HepG2 (cell line): ENCODE data around the gene CDK14. TPM values are rescaled to one million over a fixed set of nuclear protein-coding genes. Genes with fewer than 3 reads are reported as not detected.

Source experiments
- CEBPB ChIP-seq: IDR thresholded peaks from 2 replicates; pipeline ENCODE4 v1.6.1; 2011; ENCODE audit warnings: low read depth, low read length, improper control_type of control experiment, borderline replicate concordance
- FOSL1 ChIP-seq: sonication (generic); formaldehyde crosslinking; IDR thresholded peaks from 2 replicates; pipeline ENCODE4 v1.9.0; 2021; ENCODE audit warnings: missing genetic modification reagents, borderline replicate concordance
- HMG20A ChIP-seq: IDR thresholded peaks from 2 replicates; pipeline ENCODE4 v1.6.1; 2016; ENCODE audit warnings: borderline replicate concordance
- IRF2 ChIP-seq: IDR thresholded peaks from 2 replicates; pipeline ENCODE4 v1.6.1; 2018; ENCODE audit warnings: missing genetic modification reagents, missing compliant biosample characterization
- KDM1A ChIP-seq: IDR thresholded peaks from 2 replicates; pipeline ENCODE4 v1.6.1; 2016; ENCODE audit warnings: missing compliant biosample characterization
- NFE2 ChIP-seq: sonication (generic); formaldehyde crosslinking; IDR thresholded peaks from 2 replicates; pipeline ENCODE4 v1.4.0; 2020; ENCODE audit warnings: missing genetic modification reagents
- PRDM10 ChIP-seq: sonication (generic); formaldehyde crosslinking; IDR thresholded peaks from 2 replicates; pipeline ENCODE4 v1.4.0; 2020; ENCODE audit warnings: low read depth, missing genetic modification reagents
- RXRB ChIP-seq: IDR thresholded peaks from 2 replicates; pipeline ENCODE4 v1.6.1; 2016; ENCODE audit warnings: borderline replicate concordance, missing genetic modification reagents, missing compliant biosample characterization
- SP4 ChIP-seq: sonication (generic); formaldehyde crosslinking; IDR thresholded peaks from 2 replicates; pipeline ENCODE4 v1.8.1; 2023; ENCODE audit warnings: mild to moderate bottlenecking, missing genetic modification reagents
- TIGD3 ChIP-seq: sonication (generic); formaldehyde crosslinking; IDR thresholded peaks from 2 replicates; pipeline ENCODE4 v1.5.1; 2020; ENCODE audit warnings: mild to moderate bottlenecking, missing genetic modification reagents, borderline replicate concordance
- XRCC5 ChIP-seq: fragments of 200-400 bp; formaldehyde crosslinking; optimal IDR thresholded peaks from 2 replicates; pipeline ENCODE3; 2017; ENCODE audit warnings: mild to moderate bottlenecking, low read length
- ZBTB7A ChIP-seq: sonication (generic); formaldehyde crosslinking; IDR thresholded peaks from 2 replicates; pipeline ENCODE4 v1.8.0; 2022; ENCODE audit warnings: mild to moderate bottlenecking, missing genetic modification reagents
- ZMYM2 ChIP-seq: sonication (generic); formaldehyde crosslinking; IDR thresholded peaks from 2 replicates; pipeline ENCODE4 v1.8.0; 2022; ENCODE audit warnings: mild to moderate bottlenecking, missing genetic modification reagents
- ZNF224 ChIP-seq: sonication (generic); formaldehyde crosslinking; IDR thresholded peaks from 2 replicates; pipeline ENCODE4 v1.5.0; 2020; ENCODE audit warnings: mild to moderate bottlenecking, missing genetic modification reagents
- ZNF460 ChIP-seq: sonication (generic); formaldehyde crosslinking; IDR thresholded peaks from 2 replicates; pipeline ENCODE4 v1.5.1; 2020; ENCODE audit warnings: missing genetic modification reagents, mild to moderate bottlenecking, borderline replicate concordance
- ZNF598 ChIP-seq: sonication (generic); formaldehyde crosslinking; IDR thresholded peaks from 2 replicates; pipeline ENCODE4 v1.5.1; 2020; ENCODE audit warnings: mild to moderate bottlenecking, missing genetic modification reagents, borderline replicate concordance
- ZNF740 ChIP-seq: sonication (generic); formaldehyde crosslinking; IDR thresholded peaks from 2 replicates; pipeline ENCODE4 v1.4.0; 2020; ENCODE audit warnings: missing genetic modification reagents
- polyA plus RNA-seq, 8 experiments: library from polyadenylated mRNA; depleted of rRNA in 3 of 8; stranded (reverse) in 7 of 8; unstranded in 1 of 8; fragments of >200 nt; fragmentation: Illumina TruSeq in 4 of 8; extraction: Trizol in 4 of 8; gene quantifications; 2 replicates each; pipeline versions ENCODE4 v1.2.1 to v1.2.3, GENCODE V29; 2011 to 2016; ENCODE audit warnings: low read depth in 4 of 8, missing spikeins in 1 of 8, mixed read lengths in 1 of 8; ENCODE audit not compliant: insufficient read depth in 1 of 8
- total RNA-seq, 5 experiments: library from RNA; depleted of rRNA; stranded (reverse); fragments of >200 nt; fragmentation: Illumina TruSeq; extraction: Trizol; gene quantifications; 2 replicates each; pipeline ENCODE4 v1.2.3, GENCODE V29; 2016; ENCODE audit warnings: low read depth in 1 of 5
- TF ChIP-seq, protein P1 (sequence below), 2 experiments: IDR thresholded peaks; 2 replicates each; pipeline ENCODE4 v1.6.1; 2011 to 2012; ENCODE audit warnings: low read length in 2 of 2, borderline replicate concordance in 1 of 2, low read depth in 1 of 2, mild to moderate bottlenecking in 1 of 2, moderate library complexity in 1 of 2
- TF ChIP-seq, protein P2 (sequence below): IDR thresholded peaks from 2 replicates; pipeline ENCODE4 v1.6.1; 2016; ENCODE audit warnings: mild to moderate bottlenecking

The CDK14 gene
- total and polyA plus RNA-seq, 2 of the 13 experiments (the other 11 are each of a cell fraction or from before 2014, with no cell fraction given): 0.26 to 0.71 TPM

DNA sequence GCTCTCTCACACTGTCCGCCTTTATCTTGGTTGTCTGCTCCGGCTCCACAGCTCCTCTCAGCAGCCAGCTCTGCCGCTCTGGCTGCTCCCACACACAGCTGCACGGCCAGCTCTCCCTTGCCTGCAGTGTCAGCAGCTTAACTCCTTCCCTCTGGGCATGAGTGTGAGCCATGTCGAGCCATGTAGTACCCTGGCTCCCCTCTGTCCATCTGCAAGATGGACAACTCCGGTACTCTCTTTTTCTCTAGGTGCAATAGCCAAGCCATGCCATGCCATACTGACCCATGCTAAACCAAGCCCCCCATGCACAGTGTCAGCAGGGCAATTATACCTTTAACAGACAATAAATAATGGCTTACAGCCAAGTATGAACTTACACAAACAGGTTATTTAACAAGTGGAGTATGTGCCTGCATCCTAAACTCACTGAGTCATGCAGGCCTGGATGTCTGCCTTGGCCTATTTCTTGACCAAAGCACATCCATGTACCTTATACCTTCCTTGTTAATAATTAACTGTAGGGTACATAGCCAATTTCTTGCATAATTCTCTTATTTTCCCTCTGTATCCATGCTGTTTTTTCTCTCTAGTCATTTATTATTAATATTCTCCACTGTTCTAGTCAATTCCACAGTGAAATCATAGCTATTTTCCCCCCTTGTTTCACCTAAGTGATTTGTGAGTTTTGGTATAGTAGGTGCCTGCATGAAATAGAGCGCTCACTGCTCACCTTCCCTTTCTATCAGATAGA, 170.9 kb downstream of the CDK14 start (continued):
- TF ChIP-seq, protein P1, sequence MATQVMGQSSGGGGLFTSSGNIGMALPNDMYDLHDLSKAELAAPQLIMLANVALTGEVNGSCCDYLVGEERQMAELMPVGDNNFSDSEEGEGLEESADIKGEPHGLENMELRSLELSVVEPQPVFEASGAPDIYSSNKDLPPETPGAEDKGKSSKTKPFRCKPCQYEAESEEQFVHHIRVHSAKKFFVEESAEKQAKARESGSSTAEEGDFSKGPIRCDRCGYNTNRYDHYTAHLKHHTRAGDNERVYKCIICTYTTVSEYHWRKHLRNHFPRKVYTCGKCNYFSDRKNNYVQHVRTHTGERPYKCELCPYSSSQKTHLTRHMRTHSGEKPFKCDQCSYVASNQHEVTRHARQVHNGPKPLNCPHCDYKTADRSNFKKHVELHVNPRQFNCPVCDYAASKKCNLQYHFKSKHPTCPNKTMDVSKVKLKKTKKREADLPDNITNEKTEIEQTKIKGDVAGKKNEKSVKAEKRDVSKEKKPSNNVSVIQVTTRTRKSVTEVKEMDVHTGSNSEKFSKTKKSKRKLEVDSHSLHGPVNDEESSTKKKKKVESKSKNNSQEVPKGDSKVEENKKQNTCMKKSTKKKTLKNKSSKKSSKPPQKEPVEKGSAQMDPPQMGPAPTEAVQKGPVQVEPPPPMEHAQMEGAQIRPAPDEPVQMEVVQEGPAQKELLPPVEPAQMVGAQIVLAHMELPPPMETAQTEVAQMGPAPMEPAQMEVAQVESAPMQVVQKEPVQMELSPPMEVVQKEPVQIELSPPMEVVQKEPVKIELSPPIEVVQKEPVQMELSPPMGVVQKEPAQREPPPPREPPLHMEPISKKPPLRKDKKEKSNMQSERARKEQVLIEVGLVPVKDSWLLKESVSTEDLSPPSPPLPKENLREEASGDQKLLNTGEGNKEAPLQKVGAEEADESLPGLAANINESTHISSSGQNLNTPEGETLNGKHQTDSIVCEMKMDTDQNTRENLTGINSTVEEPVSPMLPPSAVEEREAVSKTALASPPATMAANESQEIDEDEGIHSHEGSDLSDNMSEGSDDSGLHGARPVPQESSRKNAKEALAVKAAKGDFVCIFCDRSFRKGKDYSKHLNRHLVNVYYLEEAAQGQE (IDR thresholded peaks at IDR 0.05; ENCODE audit: borderline replicate concordance in 1 of 2, low read depth in 1 of 2, low read length in 2 of 2): no peak
- peak; percentile 83 for TF ChIP-seq NFE2 (CRISPR knock-in tag)
- peak; percentile 96 for TF ChIP-seq ZMYM2
- TF ChIP-seq IRF2 (CRISPR knock-in tag): peak; percentile 72; the same call in 1 of the 2 replicates
- TF ChIP-seq HMG20A (CRISPR knock-in tag): peak; percentile 91
- no peak for TF ChIP-seq SP4
- TF ChIP-seq ZBTB7A (CRISPR knock-in tag): 0 out of 2 replicates have a peak, but pooled peaks have one; percentile 16
- peak; percentile 81 for TF ChIP-seq RXRB (CRISPR knock-in tag)
- peak; percentile 80 for TF ChIP-seq CEBPB
- peak; percentile 61; the same call in 1 of the 2 replicates for TF ChIP-seq TIGD3 (CRISPR knock-in tag)
- TF ChIP-seq ZNF224 (CRISPR knock-in tag): no peak
- no peak for TF ChIP-seq ZNF740 (CRISPR knock-in tag)
- no peak for TF ChIP-seq ZNF460 (CRISPR knock-in tag)
- peak; percentile 40; the same call in 1 of the 2 replicates for TF ChIP-seq PRDM10 (CRISPR knock-in tag)
- no peak for TF ChIP-seq XRCC5
- no peak for TF ChIP-seq KDM1A (CRISPR knock-in tag)
- peak; percentile 51; the same call in 1 of the 2 replicates for TF ChIP-seq FOSL1 (CRISPR knock-in tag)
- TF ChIP-seq, protein P2, sequence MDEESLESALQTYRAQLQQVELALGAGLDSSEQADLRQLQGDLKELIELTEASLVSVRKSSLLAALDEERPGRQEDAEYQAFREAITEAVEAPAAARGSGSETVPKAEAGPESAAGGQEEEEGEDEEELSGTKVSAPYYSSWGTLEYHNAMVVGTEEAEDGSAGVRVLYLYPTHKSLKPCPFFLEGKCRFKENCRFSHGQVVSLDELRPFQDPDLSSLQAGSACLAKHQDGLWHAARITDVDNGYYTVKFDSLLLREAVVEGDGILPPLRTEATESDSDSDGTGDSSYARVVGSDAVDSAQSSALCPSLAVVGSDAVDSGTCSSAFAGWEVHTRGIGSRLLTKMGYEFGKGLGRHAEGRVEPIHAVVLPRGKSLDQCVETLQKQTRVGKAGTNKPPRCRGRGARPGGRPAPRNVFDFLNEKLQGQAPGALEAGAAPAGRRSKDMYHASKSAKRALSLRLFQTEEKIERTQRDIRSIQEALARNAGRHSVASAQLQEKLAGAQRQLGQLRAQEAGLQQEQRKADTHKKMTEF: peak; percentile 81; the same call in 1 of the 2 replicates
- TF ChIP-seq ZNF598: no peak
